Activated T-cell treated with anti-CD3 and anti-CD28 coated beads for 24 hours (primary cell): Measurements from ENCODE around the gene ZFY.
"Not testable (repeated sequence)": the region's sequence is repeated elsewhere in the genome, so short reads cannot be mapped to it uniquely, and the experiment has no call there.

ENCODE experiments used
- DNase-seq: peaks from one replicate; pipeline ENCODE4 v3.0.0-alpha.2; 2020; ENCODE audit warnings: low read depth

Gene ZFY

GRCh38 chrY:2973110-2973751, 38.0 kb downstream of the ZFY start:
- no peak for DNase-seq

DNA sequence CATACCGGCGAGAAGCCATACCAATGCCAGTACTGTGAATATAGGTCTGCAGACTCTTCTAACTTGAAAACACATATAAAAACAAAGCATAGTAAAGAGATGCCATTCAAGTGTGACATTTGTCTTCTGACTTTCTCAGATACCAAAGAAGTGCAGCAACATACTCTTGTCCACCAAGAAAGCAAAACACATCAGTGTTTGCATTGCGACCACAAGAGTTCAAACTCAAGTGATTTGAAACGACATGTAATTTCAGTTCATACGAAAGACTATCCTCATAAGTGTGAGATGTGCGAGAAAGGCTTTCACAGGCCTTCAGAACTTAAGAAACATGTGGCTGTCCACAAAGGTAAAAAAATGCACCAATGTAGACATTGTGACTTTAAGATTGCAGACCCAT, 44.1 kb downstream of the ZFY start:
- DNase-seq = no peak

GRCh38 chrY:2984491-2984890, 49.3 kb downstream of the ZFY start:
- DNase-seq = no peak

GRCh38 chrY:2987178-2987577, 52.0 kb downstream of the ZFY start:
- DNase-seq = not testable (repeated sequence)

DNA sequence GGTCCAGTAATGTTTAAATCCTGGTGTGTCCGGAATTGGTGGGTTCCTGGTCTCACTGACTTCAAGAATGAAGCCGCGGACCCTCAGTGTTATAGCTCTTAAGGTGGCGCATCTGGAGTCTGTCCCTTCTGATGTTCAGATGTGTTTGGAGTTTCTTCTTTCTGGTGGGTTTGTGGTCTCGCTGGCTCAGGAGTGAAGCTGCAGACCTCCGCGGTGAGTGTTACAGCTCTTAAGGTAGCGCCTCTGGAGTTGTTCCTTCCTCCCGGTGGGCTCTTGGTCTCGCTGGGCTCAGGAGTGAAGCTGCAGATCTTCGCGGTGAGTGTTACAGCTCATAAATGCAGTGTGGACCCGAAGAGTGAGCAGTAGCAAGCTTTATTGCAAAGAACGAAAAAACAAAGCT, 62.2 kb downstream of the ZFY start:
- not testable (repeated sequence) for DNase-seq

DNA sequence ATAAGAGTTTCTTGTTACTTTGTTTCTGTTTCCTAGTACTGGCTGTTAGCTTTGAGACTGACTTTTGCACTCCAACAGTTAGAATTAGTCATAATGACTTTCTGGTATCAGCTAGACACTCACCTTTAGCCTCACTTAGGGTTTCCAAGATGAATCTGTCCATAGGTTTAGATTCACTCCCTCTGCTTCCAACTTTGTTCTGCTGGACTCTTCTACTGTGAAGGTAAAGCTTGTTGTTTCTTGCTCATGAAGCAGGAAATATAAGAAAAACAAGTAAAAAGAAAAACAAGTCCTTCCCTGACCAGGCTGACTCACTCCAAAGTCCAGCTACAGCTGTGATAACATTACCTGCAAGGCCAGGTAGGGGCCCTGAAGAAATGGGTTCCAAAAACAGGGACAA, 67.0 kb downstream of the ZFY start:
- no peak for DNase-seq

GRCh38 chrY:3002680-3003515, 67.7 kb downstream of the ZFY start:
- DNase-seq = no peak

GRCh38 chrY:3003516-3003830, 68.3 kb downstream of the ZFY start:
- DNase-seq = no peak

GRCh38 chrY:3003846-3004245, 68.7 kb downstream of the ZFY start:
- DNase-seq = no peak

DNA sequence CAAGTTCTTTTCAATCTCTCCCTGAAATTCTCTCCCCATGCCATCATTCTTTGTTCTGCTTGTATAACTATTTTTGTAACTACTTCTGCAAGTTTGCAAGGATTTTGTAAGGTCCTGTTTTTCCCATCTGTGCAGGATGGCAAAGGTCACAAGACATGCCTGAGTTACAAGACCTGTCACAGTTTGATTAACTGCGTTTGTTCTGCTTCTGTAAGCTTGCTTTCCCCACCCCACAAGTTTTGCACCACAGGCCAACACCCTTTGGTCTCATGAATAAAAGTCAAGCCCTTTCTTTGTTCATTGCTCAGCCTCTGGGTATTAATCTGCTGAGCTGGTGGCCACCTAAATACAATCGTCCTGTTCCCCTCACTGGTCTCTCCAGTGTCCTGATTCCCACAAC, 70.8 kb downstream of the ZFY start:
- not testable (repeated sequence) for DNase-seq

GRCh38 chrY:3007967-3008366, 72.8 kb downstream of the ZFY start:
- DNase-seq = no peak

DNA sequence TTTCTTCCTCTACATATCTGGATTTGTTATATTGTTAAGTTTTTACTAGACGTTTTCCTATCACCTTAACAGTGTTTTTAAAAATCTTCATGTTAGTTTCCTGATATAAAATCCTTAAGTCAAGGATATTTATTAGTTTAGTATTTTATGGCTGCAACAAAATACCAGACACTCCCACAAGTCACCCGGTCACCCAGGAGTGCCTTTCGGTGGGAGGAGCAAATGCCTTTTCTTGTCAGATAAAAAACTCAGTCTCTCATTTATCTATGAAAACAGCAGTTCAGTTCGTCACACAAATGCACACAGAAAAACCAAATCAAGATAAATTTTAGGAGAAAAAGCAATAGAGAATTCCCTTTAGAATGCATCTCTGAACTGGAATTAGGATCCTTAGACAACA, 77.0 kb downstream of the ZFY start:
- DNase-seq = no peak

DNA sequence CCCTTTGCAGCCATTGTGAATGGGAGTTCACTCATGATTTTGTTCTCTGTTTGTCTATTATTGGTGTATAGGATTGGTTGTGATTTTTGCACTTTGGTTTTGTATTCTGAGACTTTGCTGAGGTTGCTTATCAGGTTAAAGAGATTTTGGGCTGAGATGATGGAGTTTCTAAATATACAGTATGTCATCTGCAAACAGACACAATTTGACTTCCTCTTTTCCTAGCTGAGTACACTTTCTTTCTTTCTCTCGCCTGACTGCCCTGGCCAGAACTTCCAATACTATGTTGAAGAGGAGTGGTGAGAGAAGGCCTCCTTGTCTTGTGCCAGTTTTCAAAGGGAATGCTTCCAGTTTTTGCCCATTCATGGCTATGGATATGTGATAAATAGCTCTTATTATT, 81.4 kb downstream of the ZFY start:
- DNase-seq = no peak

- no peak for DNase-seq
Measured at GRCh38 chrY:3018546-3018945, 83.4 kb downstream of the ZFY start.

DNA sequence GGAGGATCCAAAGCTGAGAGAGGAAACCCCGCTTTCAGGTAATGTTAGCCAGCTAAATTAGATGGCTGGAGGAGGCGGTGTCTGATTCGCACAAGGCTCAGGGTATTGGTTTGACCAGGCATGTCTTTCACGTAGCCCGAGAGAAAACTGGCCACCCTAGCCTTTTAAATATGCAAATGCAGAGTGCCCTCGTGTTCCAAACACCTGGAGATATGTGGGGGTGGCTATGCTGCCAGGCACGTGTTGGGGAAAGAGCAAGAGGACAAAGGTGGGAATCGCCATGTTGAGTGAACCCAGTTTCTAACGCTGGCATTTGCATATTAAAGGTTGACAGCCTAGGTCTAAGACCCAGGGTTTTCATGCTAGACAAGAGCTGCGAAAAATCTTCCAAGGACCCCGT, 84.4 kb downstream of the ZFY start:
- DNase-seq = no peak

DNA sequence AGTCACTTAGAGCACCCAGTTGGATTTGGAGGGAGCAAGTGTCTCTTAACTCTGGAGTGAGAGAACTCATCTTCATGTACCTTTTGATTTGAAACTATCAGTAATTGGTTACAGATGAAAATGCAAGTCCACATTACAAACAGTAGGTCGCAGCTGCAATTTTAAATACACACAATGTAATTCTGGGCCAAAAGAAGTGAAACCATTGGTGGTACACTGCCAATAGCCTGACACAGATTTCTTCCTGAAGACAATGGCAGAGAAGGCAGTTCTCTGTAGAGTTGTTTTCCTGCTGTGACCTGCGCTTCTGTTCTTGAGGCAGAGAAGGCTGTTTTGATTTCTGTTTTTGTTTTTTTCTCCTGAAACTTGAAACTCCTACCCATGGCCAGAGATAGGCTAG, 86.0 kb downstream of the ZFY start:
- no peak for DNase-seq

DNA sequence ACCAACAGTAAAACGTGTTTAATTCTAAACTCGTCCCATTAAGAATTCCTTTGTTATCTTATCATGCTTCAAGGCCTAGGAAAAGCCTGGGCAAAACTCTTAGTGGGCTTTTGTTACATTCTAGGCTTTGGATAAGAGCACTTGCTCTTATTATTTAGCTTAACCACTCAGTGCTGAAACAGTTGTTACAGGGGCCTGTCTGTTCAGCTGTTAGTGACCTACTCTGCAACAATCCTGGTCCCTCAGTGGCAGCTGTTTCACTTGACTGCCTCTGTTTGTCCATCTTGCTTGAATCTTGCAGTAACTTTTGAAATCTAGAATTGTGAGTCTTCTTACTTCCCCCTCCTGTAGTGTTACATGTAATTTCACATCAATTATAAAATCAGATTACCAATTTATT, 88.4 kb downstream of the ZFY start:
- no peak for DNase-seq

- no peak for DNase-seq
Measured at GRCh38 chrY:3025357-3025756, 90.2 kb downstream of the ZFY start.
